HG02759 (cell line): ENCODE data around the gene WWC1.
"Not testable (repeated sequence)": the region's sequence is repeated elsewhere in the genome, so short reads cannot be mapped to it uniquely, and the experiment has no call there.

Experiments used
- ATAC-seq: cut with Tn5 transposase; IDR thresholded peaks from one replicate; pipeline ENCODE4 v1.9.1; 2021; ENCODE audit warnings: mild to moderate bottlenecking, moderate library complexity; ENCODE audit not compliant: unreplicated experiment

The WWC1 gene

GRCh38 chr5:168328814-168329213 is 37.4 kb downstream of the WWC1 start:
- peak; percentile 70 for ATAC-seq

GRCh38 chr5:168329302-168329701 is 37.9 kb downstream of the WWC1 start:
- ATAC-seq = no peak

- no peak for ATAC-seq
These were observed 40.6 kb downstream of the WWC1 start for GRCh38 chr5:168332042-168332441.

- ATAC-seq = no peak
These were observed 42.8 kb downstream of the WWC1 start for GRCh38 chr5:168334280-168334679.

GRCh38 chr5:168334695-168335094 is 43.2 kb downstream of the WWC1 start:
- no peak for ATAC-seq

- ATAC-seq = no peak
These were observed 45.9 kb downstream of the WWC1 start for GRCh38 chr5:168337361-168337760.

- no peak for ATAC-seq
These were observed 47.8 kb downstream of the WWC1 start for GRCh38 chr5:168339109-168339771.

- ATAC-seq = not testable (repeated sequence)
These were observed 48.3 kb downstream of the WWC1 start for GRCh38 chr5:168339772-168340140.

GRCh38 chr5:168340487-168340886 is 49.0 kb downstream of the WWC1 start:
- no peak for ATAC-seq

GRCh38 chr5:168341178-168341577 is 49.7 kb downstream of the WWC1 start:
- no peak for ATAC-seq

GRCh38 chr5:168342151-168342825 is 50.8 kb downstream of the WWC1 start:
- ATAC-seq = no peak

- ATAC-seq = no peak
These were observed 51.5 kb downstream of the WWC1 start for GRCh38 chr5:168342985-168343384.

GRCh38 chr5:168346417-168346816 is 55.0 kb downstream of the WWC1 start:
- no peak for ATAC-seq

- no peak for ATAC-seq
These were observed 56.1 kb downstream of the WWC1 start for GRCh38 chr5:168347368-168348083.

- no peak for ATAC-seq
These were observed 56.6 kb downstream of the WWC1 start for GRCh38 chr5:168348084-168348414.

- no peak for ATAC-seq
These were observed 58.9 kb downstream of the WWC1 start for GRCh38 chr5:168350315-168350714.

- no peak for ATAC-seq
These were observed 61.9 kb downstream of the WWC1 start for GRCh38 chr5:168353216-168353957.

- ATAC-seq = no peak
These were observed 63.0 kb downstream of the WWC1 start for GRCh38 chr5:168354397-168354796.

GRCh38 chr5:168356171-168356570 is 64.7 kb downstream of the WWC1 start:
- no peak for ATAC-seq

- ATAC-seq = no peak
These were observed 65.1 kb downstream of the WWC1 start for GRCh38 chr5:168356592-168356991.

GRCh38 chr5:168357876-168358275 is 66.4 kb downstream of the WWC1 start:
- no peak for ATAC-seq
